Dedifferentiated amniotic fluid mesenchymal stem cell (primary cell): ENCODE data around the gene UCN.

Experiments used
- DNase-seq: peaks from one replicate; pipeline ENCODE4 v3.0.0-alpha.2; 2016; ENCODE audit errors: extremely low spot score

The UCN gene

DNA sequence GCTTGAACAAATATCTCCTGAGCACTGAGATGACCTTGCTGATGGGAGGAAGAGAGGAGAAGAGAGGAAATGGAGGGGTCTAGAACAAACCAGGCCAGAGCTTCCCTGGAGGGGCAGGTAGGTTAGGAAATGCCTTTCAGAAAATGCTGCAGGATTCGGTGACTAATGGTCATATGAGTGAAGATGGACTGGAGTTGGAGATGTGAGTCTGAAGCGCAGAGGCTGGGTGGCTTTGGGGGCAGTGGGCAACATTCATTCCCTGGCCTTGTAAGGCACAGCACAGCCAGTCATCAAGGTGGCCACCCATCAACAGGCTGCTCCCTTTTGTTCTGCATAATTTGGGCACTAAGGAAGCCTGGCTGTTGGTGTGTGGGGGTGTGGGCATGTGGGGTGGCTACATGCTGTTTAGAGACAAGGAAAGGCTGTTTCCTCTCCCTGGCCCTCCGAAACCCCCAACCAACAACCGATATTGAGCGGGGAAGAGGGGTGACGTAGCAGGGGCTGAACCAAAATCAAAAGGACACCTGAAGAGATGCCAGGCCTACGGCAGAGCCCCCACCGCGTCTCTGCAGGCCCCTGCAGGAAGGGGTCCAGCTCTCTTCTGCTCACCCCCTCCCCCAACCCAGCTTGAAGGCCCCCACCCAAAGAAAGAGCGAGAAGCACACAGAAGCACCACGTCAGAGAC lies 46.9 kb downstream of the UCN start:
- no peak for DNase-seq

DNA sequence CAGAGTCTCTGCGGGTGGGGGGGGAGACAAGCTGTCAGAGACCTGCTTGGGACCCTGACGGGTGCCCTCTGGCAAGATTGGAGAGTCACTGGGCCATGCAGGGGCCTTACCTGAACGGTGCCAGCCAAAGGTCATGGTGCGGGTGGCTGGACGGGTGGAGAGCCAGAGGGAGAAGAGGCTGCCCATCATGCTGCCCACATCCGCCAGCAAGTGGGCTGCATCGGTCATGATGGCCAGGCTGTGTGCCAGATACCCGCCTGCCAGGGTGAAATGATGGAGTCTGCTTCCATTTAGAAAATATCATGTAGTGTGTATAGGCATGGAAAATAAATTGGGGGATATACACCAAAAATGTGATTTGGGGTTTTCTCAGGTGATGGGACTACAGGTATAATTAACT lies 50.2 kb downstream of the UCN start:
- DNase-seq, result no peak
